HCT116 (cell line): Measurements from ENCODE around the gene SLC35F6. TPM values are rescaled to one million over a fixed set of nuclear protein-coding genes. Genes with fewer than 3 reads are reported as not detected.
"Not testable (repeated sequence)": the region's sequence is repeated elsewhere in the genome, so short reads cannot be mapped to it uniquely, and the experiment has no call there.

ENCODE experiments used
- ATAC-seq: fragments of 200-7000 bp; cut with Tn5 transposase; 2 replicates; pipeline ENCODE4 v1.9.1; 2020; ENCODE audit warnings: mild to moderate bottlenecking, moderate library complexity
- BruUV-seq: library from RNA; stranded (reverse); fragments of 400-500 nt; replicated peaks from 2 replicates; lab custom pipeline; 2021; lab: Mats Ljungman, UMichigan
- CTCF ChIA-PET: fragments of 300-600 bp; sonication (Branson Sonifier 250); formaldehyde crosslinking; loops from one replicate; lab custom pipeline; 2021; ENCODE audit warnings: antibody characterized with exemption; lab: Charles Lee
- POLR2A ChIA-PET: fragments of 300-600, 350-600 bp; sonication (Branson Sonifier 250); formaldehyde crosslinking; loops from one replicate; lab custom pipeline; 2021; ENCODE audit warnings: antibody characterized with exemption; lab: Charles Lee
- RAD21 ChIA-PET, 2 experiments: fragments of 300-600 bp; sonication (Branson Sonifier 250); formaldehyde crosslinking; loops; one replicate each; lab custom pipeline; 2023; ENCODE audit warnings: low total read pairs in 2 of 2; ENCODE audit not compliant: uncharacterized antibody in 2 of 2, unreplicated experiment in 2 of 2, low non-redundant PET in 1 of 2; lab: Charles Lee
- DNase-seq: peaks from one replicate; pipeline ENCODE4 v3.0.0-alpha.2; 2010; ENCODE audit warnings: low read depth, low spot score
- H2AFZ ChIP-seq: fragments of 200-600 bp; shearing (Covaris generic), sonication (generic); 2 replicates; pipeline ENCODE4 v1.6.1; 2017; ENCODE audit warnings: low read depth, mixed run types, mixed read lengths, antibody characterized with exemption, low read length; ENCODE audit not compliant: poor library complexity, severe bottlenecking
- H3K27ac ChIP-seq: 2 replicates; pipeline ENCODE4 v1.5.1; 2012; ENCODE audit warnings: low read depth, low read length
- H3K27me3 ChIP-seq: fragments of 200-600 bp; sonication (generic); 2 replicates; pipeline ENCODE4 v1.6.1; 2016; ENCODE audit warnings: mixed run types, low read length, mixed read lengths; ENCODE audit not compliant: insufficient read depth
- H3K36me3 ChIP-seq, 2 experiments: fragments of 200-500 bp in 1 of 2; fragments of 200-600 bp in 1 of 2; sonication (Bioruptor generic) in 1 of 2; sonication (generic) in 1 of 2; 2 replicates each; pipeline versions ENCODE4 v1.5.1 to v1.6.1; 2014 to 2016; ENCODE audit warnings: low read length in 2 of 2, inconsistent platforms in 1 of 2, mixed read lengths in 1 of 2, mixed run types in 1 of 2; ENCODE audit not compliant: insufficient read depth in 2 of 2, control insufficient read depth in 1 of 2
- H3K4me1 ChIP-seq, 2 experiments: fragments of 200-600 bp in 1 of 2; sonication (generic) in 1 of 2; 2 replicates each; pipeline versions ENCODE4 v1.5.1 to v1.6.1; 2012 to 2017; ENCODE audit warnings: low read length in 2 of 2, inconsistent platforms in 1 of 2, mild to moderate bottlenecking in 1 of 2, mixed read lengths in 1 of 2, mixed run types in 1 of 2, moderate library complexity in 1 of 2; ENCODE audit not compliant: insufficient read depth in 2 of 2, control insufficient read depth in 1 of 2
- H3K4me2 ChIP-seq: fragments of 200-600 bp; sonication (generic); 2 replicates; pipeline ENCODE4 v1.6.1; 2017; ENCODE audit warnings: mixed run types, low read length, mixed read lengths
- H3K4me3 ChIP-seq, 2 experiments: fragments of 200-600 bp in 1 of 2; sonication (generic) in 1 of 2; replicated peaks in 1 of 2; 2 replicates each; pipeline ENCODE4 v1.5.1; 2011 to 2016; ENCODE audit warnings: low read length in 2 of 2, control low read depth in 1 of 2, low read depth in 1 of 2, mild to moderate bottlenecking in 1 of 2, mixed read lengths in 1 of 2, mixed run types in 1 of 2
- H3K79me2 ChIP-seq: fragments of 200-600 bp; sonication (generic); 2 replicates; pipeline ENCODE4 v1.6.1; 2017; ENCODE audit warnings: mild to moderate bottlenecking, mixed run types, low read length, moderate library complexity, mixed read lengths; ENCODE audit not compliant: insufficient read depth
- H3K9ac ChIP-seq: fragments of 200-600 bp; sonication (generic); 2 replicates; pipeline ENCODE4 v1.6.1; 2016; ENCODE audit warnings: low read length, mixed read lengths
- H3K9me2 ChIP-seq: fragments of 200-600 bp; sonication (generic), shearing (Covaris generic); 2 replicates; pipeline ENCODE4 v1.6.1; 2017; ENCODE audit warnings: mixed run types, mild to moderate bottlenecking, moderate library complexity; ENCODE audit not compliant: insufficient read depth
- H3K9me3 ChIP-seq, 2 experiments: fragments of 200-500 bp in 1 of 2; fragments of 200-600 bp in 1 of 2; sonication (Bioruptor generic) in 1 of 2; sonication (generic) in 1 of 2; 2 replicates each; pipeline ENCODE4 v1.6.1; 2014 to 2017; ENCODE audit warnings: low read length in 2 of 2, mixed read lengths in 2 of 2, inconsistent platforms in 1 of 2, low read depth in 1 of 2, mild to moderate bottlenecking in 1 of 2, mixed run types in 1 of 2, moderate library complexity in 1 of 2; ENCODE audit not compliant: control insufficient read depth in 1 of 2, insufficient read depth in 1 of 2
- H4K20me1 ChIP-seq: fragments of 200-600 bp; sonication (generic), shearing (Covaris generic); 2 replicates; pipeline ENCODE4 v1.6.1; 2017; ENCODE audit warnings: mixed run types, mild to moderate bottlenecking, moderate library complexity; ENCODE audit not compliant: insufficient read depth
- CEBPB ChIP-seq: IDR thresholded peaks from 2 replicates; pipeline ENCODE4 v1.6.1; 2012; ENCODE audit warnings: low read depth
- EZH2phosphoT487 ChIP-seq: fragments of 200-600 bp; IDR thresholded peaks from 2 replicates; pipeline ENCODE4 v1.6.1; 2018; ENCODE audit warnings: antibody characterized with exemption, borderline replicate concordance
- FOSL1 ChIP-seq: IDR thresholded peaks from 2 replicates; pipeline ENCODE4 v1.6.1; 2012; ENCODE audit warnings: low read depth
- JUND ChIP-seq: IDR thresholded peaks from 2 replicates; pipeline ENCODE4 v1.6.1; 2012
- MAX ChIP-seq: IDR thresholded peaks from 2 replicates; pipeline ENCODE4 v1.6.1; 2012
- POLR2A ChIP-seq: IDR thresholded peaks from 2 replicates; pipeline ENCODE4 v1.7.0; 2011; ENCODE audit warnings: borderline replicate concordance; ENCODE audit not compliant: insufficient read depth, insufficient read length; ENCODE audit errors: extremely low read depth
- RAD21 ChIP-seq: IDR thresholded peaks from 2 replicates; pipeline ENCODE4 v1.6.1; 2012; ENCODE audit warnings: low read depth, mild to moderate bottlenecking
- SIN3A ChIP-seq: IDR thresholded peaks from 2 replicates; pipeline ENCODE4 v1.6.1; 2012; ENCODE audit warnings: low read depth
- SP1 ChIP-seq: IDR thresholded peaks from 2 replicates; pipeline ENCODE4 v1.6.1; 2012; ENCODE audit warnings: low read depth
- SRF ChIP-seq: IDR thresholded peaks from 2 replicates; pipeline ENCODE4 v1.6.1; 2012; ENCODE audit warnings: low read depth
- YY1 ChIP-seq: IDR thresholded peaks from 2 replicates; pipeline ENCODE4 v1.6.1; 2011; ENCODE audit warnings: low read length, low read depth, moderate library complexity, mild to moderate bottlenecking; ENCODE audit not compliant: insufficient replicate concordance; ENCODE audit errors: extremely low read depth
- ZNF274 ChIP-seq: fragments of 200-500 bp; sonication (Bioruptor generic); IDR thresholded peaks from 2 replicates; pipeline ENCODE4 v1.6.1; 2014; ENCODE audit warnings: mild to moderate bottlenecking, low read depth, low read length, inconsistent platforms
- intact Hi-C: fragments of 100-400 bp; cut with micrococcal nuclease; formaldehyde crosslinking; loops from 2 replicates; pipeline ENCODE4 v1.10.0; 2022
- total RNA-seq: library from RNA; stranded (reverse); gene quantifications from one replicate; pipeline ENCODE4 v1.2.1, GENCODE V29; 2021; ENCODE audit not compliant: unreplicated experiment
- TF ChIP-seq, protein P1 (sequence below), 3 experiments: fragments of 200-600 bp in 1 of 3; sonication (generic) in 1 of 3; IDR thresholded peaks in 2 of 3; conservative IDR thresholded peaks in 1 of 3; 2 replicates each; pipeline ENCODE4 v1.5.1; 2012 to 2017; ENCODE audit warnings: low read depth in 2 of 3, low read length in 2 of 3, antibody characterized with exemption in 1 of 3, borderline replicate concordance in 1 of 3, control low read depth in 1 of 3, mild to moderate bottlenecking in 1 of 3, mixed read lengths in 1 of 3, mixed run types in 1 of 3, moderate library complexity in 1 of 3; ENCODE audit not compliant: insufficient read depth in 1 of 3

Gene SLC35F6
- total RNA-seq, 1 experiment from 2014 or later = 34.5 TPM

DNA sequence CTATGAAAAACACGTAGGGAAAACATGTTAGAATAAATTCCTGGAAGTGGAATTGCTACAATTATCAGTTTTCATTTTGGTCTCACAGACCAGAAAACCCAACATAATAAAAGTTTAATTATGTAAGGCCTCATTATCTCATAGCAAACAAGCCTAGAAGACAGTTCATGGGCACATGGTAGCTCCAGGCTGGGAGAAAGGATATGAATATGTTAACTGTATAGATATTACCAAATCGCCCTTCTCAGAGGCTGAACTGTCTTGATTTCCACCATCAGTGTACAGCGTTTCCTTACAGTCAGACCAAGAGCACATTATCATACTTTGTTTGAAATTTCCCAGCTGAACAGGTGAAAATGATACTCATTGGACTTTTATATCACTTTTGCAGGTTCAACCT, 17.1 kb upstream of the SLC35F6 start:
- ChIA-PET CTCF (interaction anchor here (1.7 to 7.3 kb wide), 4 partner anchors 131 to 226 kb away, joined by 5 to 88 read pairs (median 20); no protein-coding TSS in a partner anchor), POLR2A (no interaction called here), RAD21 (no interaction called here)
- Histone ChIP-seq H2AFZ (no peak overlapping the region), H4K20me1 (no peaks in the 10 kb centered on the region), H3K9ac (no peak overlapping the region), H3K4me1 (no peaks in the 10 kb centered on the region), H3K9me3 (no peaks in the 10 kb centered on the region), H3K9me2 (no peaks in the 10 kb centered on the region), H3K27ac (no peak overlapping the region), H3K36me3 (no peaks in the 10 kb centered on the region), H3K79me2 (no peaks in the 10 kb centered on the region), H3K27me3 (no peaks in the 10 kb centered on the region), H3K4me2 (no peak overlapping the region), H3K4me3 (no peak overlapping the region)
- intact Hi-C loops = no loop called here
- BruUV-seq = no TSS peak
- TF ChIP-seq SP1 (no peak), SRF (no peak), CEBPB (no peak), EZH2phosphoT487 (no peak), SIN3A (no peak), RAD21 (no peak), FOSL1 (no peak), YY1 (no peak), ZNF274 (no peak), POLR2A (no peak), MAX (no peak), JUND (no peak)
- TF ChIP-seq, protein P1, sequence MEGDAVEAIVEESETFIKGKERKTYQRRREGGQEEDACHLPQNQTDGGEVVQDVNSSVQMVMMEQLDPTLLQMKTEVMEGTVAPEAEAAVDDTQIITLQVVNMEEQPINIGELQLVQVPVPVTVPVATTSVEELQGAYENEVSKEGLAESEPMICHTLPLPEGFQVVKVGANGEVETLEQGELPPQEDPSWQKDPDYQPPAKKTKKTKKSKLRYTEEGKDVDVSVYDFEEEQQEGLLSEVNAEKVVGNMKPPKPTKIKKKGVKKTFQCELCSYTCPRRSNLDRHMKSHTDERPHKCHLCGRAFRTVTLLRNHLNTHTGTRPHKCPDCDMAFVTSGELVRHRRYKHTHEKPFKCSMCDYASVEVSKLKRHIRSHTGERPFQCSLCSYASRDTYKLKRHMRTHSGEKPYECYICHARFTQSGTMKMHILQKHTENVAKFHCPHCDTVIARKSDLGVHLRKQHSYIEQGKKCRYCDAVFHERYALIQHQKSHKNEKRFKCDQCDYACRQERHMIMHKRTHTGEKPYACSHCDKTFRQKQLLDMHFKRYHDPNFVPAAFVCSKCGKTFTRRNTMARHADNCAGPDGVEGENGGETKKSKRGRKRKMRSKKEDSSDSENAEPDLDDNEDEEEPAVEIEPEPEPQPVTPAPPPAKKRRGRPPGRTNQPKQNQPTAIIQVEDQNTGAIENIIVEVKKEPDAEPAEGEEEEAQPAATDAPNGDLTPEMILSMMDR (IDR thresholded peaks at IDR 0.05 in 2 of 3, conservative IDR thresholded peaks at IDR 0.05 in 1 of 3; ENCODE audit: borderline replicate concordance in 1 of 3, insufficient read depth in 1 of 3, low read depth in 2 of 3, low read length in 2 of 3) = no peak
- ATAC-seq (no peak), DNase-seq (no peak)

DNA sequence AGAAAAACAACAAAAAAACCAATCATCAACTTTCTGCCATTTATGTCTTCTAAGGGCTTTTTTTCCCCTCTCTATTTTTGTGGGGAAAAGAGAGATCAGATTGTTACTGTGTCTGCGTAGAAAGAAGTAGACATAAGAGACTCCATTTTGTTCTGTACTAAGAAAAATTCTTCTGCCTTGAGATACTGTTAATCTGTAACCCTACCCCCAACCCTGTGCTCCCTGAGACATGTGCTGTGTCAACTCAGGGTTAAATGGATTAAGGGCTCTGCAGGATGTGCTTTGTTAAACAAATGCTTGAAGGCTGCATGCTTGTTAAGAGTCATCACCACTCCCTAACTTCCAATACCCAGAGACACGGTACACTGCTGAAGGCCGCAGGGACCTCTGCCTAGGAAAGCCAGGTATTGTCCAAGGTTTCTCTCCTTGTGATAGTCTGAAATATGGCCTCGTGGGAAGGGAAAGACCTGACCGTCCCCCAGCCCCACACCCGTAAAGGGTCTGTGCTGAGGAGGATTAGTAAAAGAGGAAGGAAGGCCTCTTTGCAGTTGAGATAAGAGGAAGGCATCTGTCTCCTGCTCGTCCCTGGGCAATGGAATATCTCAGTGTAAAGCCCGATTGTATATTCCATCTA, 14.2 kb upstream of the SLC35F6 start:
- ATAC-seq, H3K27me3 ChIP-seq, H3K9me3 ChIP-seq, H3K27ac ChIP-seq, H3K79me2 ChIP-seq, POLR2A ChIA-PET, CTCF ChIA-PET, H3K4me3 ChIP-seq, RAD21 ChIA-PET, intact Hi-C loops, H4K20me1 ChIP-seq, BruUV-seq, DNase-seq, H2AFZ ChIP-seq, H3K4me2 ChIP-seq, H3K4me1 ChIP-seq, H3K9ac ChIP-seq, H3K9me2 ChIP-seq, H3K36me3 ChIP-seq: not testable (repeated sequence)

GRCh38 chr2:26750467-26750866, 13.6 kb upstream of the SLC35F6 start:
- not testable (repeated sequence) for H3K9ac ChIP-seq

More at GRCh38 chr2:26750467-26750866, 13.6 kb upstream of the SLC35F6 start:
- H4K20me1 ChIP-seq, H3K4me2 ChIP-seq, H3K4me1 ChIP-seq, BruUV-seq, intact Hi-C loops, H3K9me3 ChIP-seq, H3K27ac ChIP-seq, POLR2A ChIA-PET, H3K9me2 ChIP-seq, H3K4me3 ChIP-seq, H3K79me2 ChIP-seq, DNase-seq, CTCF ChIA-PET, H3K36me3 ChIP-seq, RAD21 ChIA-PET, H3K27me3 ChIP-seq, H2AFZ ChIP-seq, ATAC-seq: not testable (repeated sequence)
